OCI-LY7 (cell line): ENCODE results near the gene HOXB5. TPM values are rescaled to one million over a fixed set of nuclear protein-coding genes. Genes with fewer than 3 reads are reported as not detected.

ENCODE experiments used
- BruUV-seq: library from RNA; stranded (reverse); fragments of 400-500 nt; replicated peaks from 2 replicates; lab custom pipeline; 2021; lab: Mats Ljungman, UMichigan
- CTCF ChIA-PET: fragments of 300-600 bp; sonication (Branson Sonifier 250); formaldehyde crosslinking; loops from one replicate; lab custom pipeline; 2022; ENCODE audit warnings: antibody characterized with exemption; ENCODE audit not compliant: unreplicated experiment; lab: Charles Lee
- POLR2A ChIA-PET: fragments of 300-600 bp; sonication (Branson Sonifier 250); formaldehyde crosslinking; loops from one replicate; lab custom pipeline; 2022; ENCODE audit warnings: antibody characterized with exemption; lab: Charles Lee
- DNase-seq: peaks from one replicate; pipeline ENCODE4 v3.0.0-alpha.2; 2015; ENCODE audit warnings: low spot score
- H2AFZ ChIP-seq: fragments of 200-600 bp; sonication (generic), shearing (Covaris generic); 2 replicates; pipeline ENCODE4 v1.6.1; 2014; ENCODE audit warnings: mild to moderate bottlenecking, antibody characterized with exemption, low read length, moderate library complexity
- H3K27ac ChIP-seq: fragments of 200-600 bp; sonication (generic); 2 replicates; pipeline ENCODE4 v1.5.1; 2014; ENCODE audit warnings: mixed run types, low read depth, mild to moderate bottlenecking, moderate library complexity, low read length, inconsistent platforms; ENCODE audit not compliant: poor library complexity, severe bottlenecking
- H3K36me3 ChIP-seq: fragments of 200-600 bp; sonication (generic); 2 replicates; pipeline ENCODE4 v1.6.1; 2014; ENCODE audit warnings: mild to moderate bottlenecking, antibody characterized with exemption, low read length, moderate library complexity, mixed read lengths; ENCODE audit not compliant: insufficient read depth
- H3K4me1 ChIP-seq: fragments of 200-600 bp; sonication (generic); 2 replicates; pipeline ENCODE4 v1.5.1; 2014; ENCODE audit warnings: mild to moderate bottlenecking, low read length; ENCODE audit not compliant: insufficient read depth, poor library complexity, severe bottlenecking
- H3K4me2 ChIP-seq: fragments of 200-600 bp; sonication (generic); 2 replicates; pipeline ENCODE4 v1.6.1; 2014; ENCODE audit warnings: mild to moderate bottlenecking, low read length
- H3K4me3 ChIP-seq: fragments of 200-600 bp; sonication (generic); 2 replicates; pipeline ENCODE4 v1.5.1; 2014; ENCODE audit warnings: mild to moderate bottlenecking, low read depth, low read length; ENCODE audit not compliant: poor library complexity, severe bottlenecking
- H3K79me2 ChIP-seq: fragments of 200-600 bp; sonication (generic); 2 replicates; pipeline ENCODE4 v1.6.1; 2016; ENCODE audit warnings: low read depth, mild to moderate bottlenecking, low read length, moderate library complexity, mixed read lengths; ENCODE audit not compliant: insufficient read depth
- H3K9me2 ChIP-seq: fragments of 200-600 bp; sonication (generic); 2 replicates; pipeline ENCODE4 v1.6.1; 2016; ENCODE audit warnings: mild to moderate bottlenecking, low read length, mixed read lengths; ENCODE audit not compliant: insufficient read depth
- H3K9me3 ChIP-seq: fragments of 200-600 bp; sonication (generic); 2 replicates; pipeline ENCODE4 v1.6.1; 2014; ENCODE audit warnings: mild to moderate bottlenecking, mixed run types, low read length, mixed read lengths
- H4K20me1 ChIP-seq: fragments of 200-600 bp; sonication (generic); 2 replicates; pipeline ENCODE4 v1.6.1; 2014; ENCODE audit warnings: mild to moderate bottlenecking, antibody characterized with exemption, low read length, moderate library complexity, mixed read lengths; ENCODE audit not compliant: insufficient read depth
- CTCF ChIP-seq: fragments of 200-600 bp; sonication (generic); conservative IDR thresholded peaks from 2 replicates; pipeline ENCODE4 v1.5.1; 2014; ENCODE audit warnings: mild to moderate bottlenecking, antibody characterized with exemption, low read length, moderate library complexity, mixed read lengths
- EZH2phosphoT487 ChIP-seq: fragments of 200-600 bp; sonication (generic); IDR thresholded peaks from 2 replicates; pipeline ENCODE4 v1.6.1; 2018; ENCODE audit warnings: low read depth, borderline replicate concordance, mild to moderate bottlenecking, mixed run types, antibody characterized with exemption, low read length, moderate library complexity, mixed read lengths
- intact Hi-C: fragments of 100-400 bp; cut with micrococcal nuclease; formaldehyde crosslinking; loops from one replicate; pipeline ENCODE4 v1.10.0; 2022; ENCODE audit not compliant: unreplicated experiment
- total RNA-seq, 2 experiments: library from RNA; depleted of rRNA in 1 of 2; stranded (reverse); fragments of >200 nt in 1 of 2; shearing (Covaris generic) in 1 of 2; gene quantifications; 2 replicates each; pipeline ENCODE4 v1.2.3, GENCODE V29; 2014 to 2022

HOXB5 gene
- total RNA-seq, 2 experiments from 2014 or later = not detected

GRCh38 chr17:48621410-48622392, 28.1 kb upstream of the HOXB5 start:
- Histone ChIP-seq H3K36me3 (no peaks in the 10 kb centered on the region), H3K4me1 (no peaks in the 10 kb centered on the region), H3K9me3 (no peaks in the 10 kb centered on the region), H3K9me2 (no peaks in the 10 kb centered on the region), H3K27ac (no peak overlapping the region), H3K79me2 (no peaks in the 10 kb centered on the region), H3K4me2 (no peak overlapping the region), H3K4me3 (no peak overlapping the region), H2AFZ (no peak overlapping the region), H4K20me1 (no peaks in the 10 kb centered on the region)
- DNase-seq = no peak
- TF ChIP-seq EZH2phosphoT487 = no peak
- no peak for TF ChIP-seq CTCF
- ChIA-PET POLR2A (interaction anchor here (0.6 kb wide), 2 partner anchors 230 to 276 kb away, joined by 3 read pairs; no protein-coding TSS in a partner anchor), CTCF (no interaction called here)
- intact Hi-C loops = no loop called here
- no TSS peak for BruUV-seq

DNA sequence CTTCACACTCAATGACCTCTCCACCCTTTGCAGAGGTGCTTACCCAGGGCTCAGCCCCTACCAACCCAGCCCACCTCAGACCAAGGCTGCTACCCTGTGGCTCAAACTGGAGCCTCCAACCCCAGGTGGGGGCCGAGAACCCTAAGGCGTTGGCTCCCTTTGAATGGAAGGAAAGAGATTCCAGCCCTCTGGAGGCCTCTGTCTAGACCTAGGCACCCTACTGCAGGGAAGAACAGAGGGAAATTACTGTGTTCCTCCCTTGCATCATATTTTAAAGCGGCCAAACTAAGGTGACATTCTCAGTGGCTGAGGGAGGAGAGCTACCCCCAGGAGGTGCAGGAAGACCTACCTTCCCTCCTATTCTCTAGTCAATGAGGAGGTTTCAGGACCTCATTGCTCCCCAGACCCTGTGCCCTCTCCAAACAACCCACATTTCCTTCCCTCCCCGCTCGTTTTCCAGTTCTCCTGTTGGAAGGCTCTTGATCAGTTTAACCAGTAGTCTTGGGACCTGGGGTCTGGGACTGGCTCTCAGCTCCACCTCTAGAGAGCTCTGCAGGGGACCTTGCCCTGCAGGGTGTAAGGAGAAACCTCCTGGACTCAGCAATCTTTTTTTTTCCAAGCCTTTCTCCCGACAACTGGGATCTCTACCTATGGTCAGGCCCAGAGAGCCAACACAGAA, 27.0 kb upstream of the HOXB5 start:
- BruUV-seq = no TSS peak

More for the DNA sequence above, 27.0 kb upstream of the HOXB5 start:
- Histone ChIP-seq H3K9me2 (no peaks in the 10 kb centered on the region), H4K20me1 (no peaks in the 10 kb centered on the region), H3K4me3 (no peak overlapping the region), H2AFZ (no peak overlapping the region), H3K4me1 (no peaks in the 10 kb centered on the region), H3K79me2 (no peaks in the 10 kb centered on the region), H3K27ac (no peak overlapping the region), H3K36me3 (no peaks in the 10 kb centered on the region), H3K4me2 (no peak overlapping the region), H3K9me3 (no peaks in the 10 kb centered on the region)
- CTCF ChIA-PET = no interaction called here
- intact Hi-C loops = no loop called here
- no peak for DNase-seq
- TF ChIP-seq EZH2phosphoT487 (no peak), CTCF (no peak)
- POLR2A ChIA-PET = no interaction called here
